HCEC 1CT (cell line): ENCODE results near the gene CCNJL.

Experiments used
- DNase-seq: peaks from one replicate; pipeline ENCODE4 v3.0.0-alpha.2; 2017

Gene CCNJL

GRCh38 chr5:160289356-160289651, 23.1 kb downstream of the CCNJL start:
- no peak for DNase-seq

- no peak for DNase-seq
These were observed 24.8 kb downstream of the CCNJL start for GRCh38 chr5:160287378-160288051.

GRCh38 chr5:160286947-160287346, 25.4 kb downstream of the CCNJL start:
- DNase-seq = no peak

GRCh38 chr5:160285316-160285715, 27.0 kb downstream of the CCNJL start:
- no peak for DNase-seq

GRCh38 chr5:160284291-160284873, 28.0 kb downstream of the CCNJL start:
- DNase-seq = no peak

GRCh38 chr5:160281275-160281674, 31.1 kb downstream of the CCNJL start:
- DNase-seq = no peak

- no peak for DNase-seq
These were observed 31.8 kb downstream of the CCNJL start for GRCh38 chr5:160280384-160281095.

GRCh38 chr5:160278343-160278742, 34.0 kb downstream of the CCNJL start:
- DNase-seq = no peak

GRCh38 chr5:160274483-160274931, 37.9 kb downstream of the CCNJL start:
- DNase-seq = no peak

GRCh38 chr5:160272889-160273288, 39.5 kb downstream of the CCNJL start:
- no peak for DNase-seq

- no peak for DNase-seq
These were observed 40.1 kb downstream of the CCNJL start for GRCh38 chr5:160272264-160272663.

- no peak for DNase-seq
These were observed 40.5 kb downstream of the CCNJL start for GRCh38 chr5:160271836-160272235.

GRCh38 chr5:160271396-160271795, 41.0 kb downstream of the CCNJL start:
- no peak for DNase-seq

- no peak for DNase-seq
These were observed 41.7 kb downstream of the CCNJL start for GRCh38 chr5:160270704-160271103.

GRCh38 chr5:160269017-160269416, 43.3 kb downstream of the CCNJL start:
- no peak for DNase-seq

- DNase-seq = no peak
These were observed 44.2 kb downstream of the CCNJL start for GRCh38 chr5:160268121-160268520.

- DNase-seq = no peak
These were observed 45.5 kb downstream of the CCNJL start for GRCh38 chr5:160266752-160267345.

GRCh38 chr5:160266044-160266443, 46.3 kb downstream of the CCNJL start:
- no peak for DNase-seq

- DNase-seq = no peak
These were observed 49.0 kb downstream of the CCNJL start for GRCh38 chr5:160263326-160263855.

GRCh38 chr5:160262151-160263074, 50.0 kb downstream of the CCNJL start:
- no peak for DNase-seq

- peak; percentile 59 for DNase-seq
These were observed 51.2 kb downstream of the CCNJL start for GRCh38 chr5:160260881-160261815.
